Measurements from ENCODE around the gene ARID5B.

The ARID5B gene

DNA sequence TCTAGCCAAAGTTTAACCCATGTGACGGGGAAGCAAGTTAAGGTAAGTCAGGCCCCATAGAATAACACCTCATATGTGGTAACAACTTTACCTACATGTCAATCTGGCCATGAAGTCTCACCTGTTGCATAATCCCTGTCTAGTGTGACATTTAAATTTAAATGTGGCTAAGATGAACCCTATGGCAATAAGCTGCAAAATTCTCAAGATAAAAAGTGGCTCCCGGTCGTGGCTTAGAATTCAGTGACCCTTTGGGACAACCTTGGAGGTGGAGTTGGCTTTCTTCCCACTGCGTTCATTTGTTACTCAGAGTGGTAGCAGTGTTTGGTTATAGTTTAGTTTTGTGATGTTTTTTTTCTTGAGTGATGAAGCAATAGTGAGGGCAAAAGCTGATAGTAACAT lies 90.6 kb downstream of the ARID5B start:
- no peak for DNase-seq

DNA sequence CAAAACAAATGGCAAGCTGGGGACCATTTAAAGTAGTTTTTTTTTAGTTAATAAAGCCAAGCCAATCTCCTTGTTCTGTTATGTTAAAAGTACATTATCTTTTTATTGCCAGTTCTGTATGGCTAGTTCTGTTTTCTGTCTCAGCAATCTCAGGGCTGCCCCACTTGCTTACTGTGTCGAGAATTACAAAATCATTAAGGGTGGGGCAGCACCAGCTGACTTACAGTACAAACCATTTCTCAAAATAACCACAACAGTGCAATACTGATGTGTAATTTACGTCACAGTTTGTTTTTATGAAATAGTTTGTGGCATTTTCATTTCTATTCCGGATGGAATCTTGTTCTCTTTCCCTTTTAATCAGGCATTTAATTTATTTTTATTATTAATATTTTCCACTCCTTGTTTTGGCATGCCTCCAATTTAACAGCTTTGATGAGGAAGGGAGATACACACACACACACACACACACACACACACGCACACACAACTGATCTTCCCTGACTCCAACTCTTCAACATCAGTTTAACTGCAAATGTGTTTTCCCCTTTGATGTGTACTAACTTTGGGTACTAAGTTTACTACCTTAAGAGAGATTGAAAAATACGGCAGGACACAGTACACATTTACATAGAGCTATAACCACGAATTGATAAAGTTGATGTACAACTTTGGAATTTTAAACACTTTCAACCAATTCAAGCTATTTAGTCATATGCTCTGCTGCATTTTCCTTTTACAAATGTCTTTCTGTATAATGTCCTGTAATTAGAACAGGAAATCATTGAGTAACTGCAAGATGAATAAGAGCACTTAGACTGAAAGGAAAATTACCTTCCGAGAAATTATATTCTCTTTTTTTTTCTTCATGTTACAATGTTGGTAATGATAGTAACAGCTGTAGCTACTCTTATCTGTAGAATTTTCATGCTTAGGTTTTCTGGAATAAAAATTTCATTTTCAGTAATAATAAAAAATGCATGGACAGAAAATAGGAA lies 91.5 kb downstream of the ARID5B start:
- DNase-seq: no peak

DNA sequence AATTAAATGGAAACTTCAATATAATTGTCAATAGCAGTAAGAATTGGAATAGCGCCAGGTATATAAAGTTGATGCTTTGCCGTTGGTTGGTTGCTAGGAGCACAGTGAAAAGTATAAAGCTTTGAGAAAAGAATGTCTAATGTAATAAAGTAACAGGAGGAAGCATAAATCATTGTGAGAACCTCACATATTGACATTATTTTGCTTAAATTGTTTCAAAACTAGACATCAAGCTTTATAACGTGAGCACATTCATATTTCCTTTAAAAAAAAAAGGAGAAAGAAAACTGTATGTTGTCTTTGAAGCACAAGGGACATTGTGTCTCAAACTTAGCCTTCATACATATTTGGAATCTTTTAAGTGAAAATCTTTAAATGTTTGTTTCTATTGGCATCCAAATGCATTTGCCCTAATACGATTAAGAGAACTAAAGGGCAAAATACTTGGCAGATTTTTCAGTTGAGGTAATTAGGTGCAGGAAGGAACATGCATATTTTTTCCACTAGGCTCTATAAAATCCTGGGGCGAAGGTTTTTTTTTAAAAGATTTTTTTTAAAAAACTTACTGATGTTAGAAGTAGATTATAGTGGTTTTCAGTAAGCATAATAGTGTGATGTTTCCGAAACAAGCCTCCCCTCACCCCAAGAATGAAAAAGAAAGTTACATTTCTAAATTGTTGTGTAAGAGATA lies 92.4 kb downstream of the ARID5B start:
- no peak for DNase-seq

DNA sequence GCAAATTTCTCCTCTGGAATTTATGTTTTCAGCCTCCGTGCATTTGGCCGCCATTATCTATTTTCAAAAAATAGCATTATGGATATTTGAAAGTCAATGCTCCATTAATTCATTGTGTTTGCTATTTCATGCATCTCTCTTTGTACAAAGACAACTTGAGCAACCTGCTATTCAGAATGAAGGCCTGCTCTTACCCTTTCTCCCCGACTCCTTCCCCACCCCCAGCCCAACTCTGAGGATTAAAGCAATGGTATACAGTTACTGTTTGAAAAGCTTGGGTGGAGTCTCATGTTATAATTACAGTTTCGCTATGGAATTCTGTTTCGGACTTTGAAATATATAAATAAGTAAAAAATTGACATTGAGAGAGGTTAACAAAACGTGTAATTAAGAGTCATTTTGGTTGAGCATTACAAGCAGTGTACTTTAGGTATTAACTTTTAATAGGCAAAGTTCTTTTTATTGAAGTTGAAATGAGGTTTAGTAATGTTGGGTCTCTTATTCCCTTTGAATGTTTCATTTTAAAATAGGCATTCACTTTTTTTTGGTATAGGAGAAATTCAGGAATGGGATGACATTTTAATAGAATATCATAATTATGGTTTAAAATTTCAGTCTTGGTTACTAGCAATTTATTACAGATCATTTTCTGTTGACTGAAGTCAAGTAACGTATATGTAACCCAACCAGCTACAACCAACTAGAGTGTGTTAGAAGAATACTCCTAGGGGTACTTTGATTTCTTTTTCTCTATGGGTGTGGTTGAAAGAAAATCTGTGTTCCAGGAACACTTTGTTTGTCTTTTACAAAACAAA lies 93.1 kb downstream of the ARID5B start:
- no peak for DNase-seq

DNA sequence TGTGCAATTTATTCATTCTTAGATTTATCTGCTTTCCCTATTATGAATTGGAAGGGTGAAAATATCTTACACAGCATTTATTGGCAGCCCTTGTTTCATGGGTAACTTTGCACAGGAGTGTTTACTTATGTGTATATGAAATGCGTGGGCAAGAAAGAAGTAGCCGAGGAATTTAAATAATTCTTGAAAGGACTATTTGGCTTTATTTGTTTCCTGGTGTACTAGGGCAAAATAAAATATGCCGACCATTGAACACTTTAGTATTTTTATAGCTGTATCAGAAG lies 93.7 kb downstream of the ARID5B start:
- no peak for DNase-seq

DNA sequence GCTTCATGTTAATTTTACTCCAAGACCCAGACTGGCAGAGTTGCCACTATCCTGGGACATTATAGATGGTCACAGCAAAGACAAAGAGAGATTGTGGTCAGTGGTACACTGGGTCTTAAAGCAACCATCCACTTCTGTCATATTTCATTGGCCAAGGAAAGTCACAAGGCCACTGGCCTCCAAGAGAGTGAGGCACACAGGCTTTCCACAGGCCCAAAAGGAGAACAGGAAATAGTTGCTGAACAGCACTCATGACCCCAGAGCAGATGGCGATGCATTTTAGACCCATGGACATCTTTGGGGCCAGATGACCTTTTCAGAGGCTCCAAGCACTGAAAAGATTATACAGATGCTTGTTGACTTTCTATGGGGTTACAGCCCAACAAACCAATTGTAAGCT lies 97.4 kb downstream of the ARID5B start:
- DNase-seq: no peak

DNA sequence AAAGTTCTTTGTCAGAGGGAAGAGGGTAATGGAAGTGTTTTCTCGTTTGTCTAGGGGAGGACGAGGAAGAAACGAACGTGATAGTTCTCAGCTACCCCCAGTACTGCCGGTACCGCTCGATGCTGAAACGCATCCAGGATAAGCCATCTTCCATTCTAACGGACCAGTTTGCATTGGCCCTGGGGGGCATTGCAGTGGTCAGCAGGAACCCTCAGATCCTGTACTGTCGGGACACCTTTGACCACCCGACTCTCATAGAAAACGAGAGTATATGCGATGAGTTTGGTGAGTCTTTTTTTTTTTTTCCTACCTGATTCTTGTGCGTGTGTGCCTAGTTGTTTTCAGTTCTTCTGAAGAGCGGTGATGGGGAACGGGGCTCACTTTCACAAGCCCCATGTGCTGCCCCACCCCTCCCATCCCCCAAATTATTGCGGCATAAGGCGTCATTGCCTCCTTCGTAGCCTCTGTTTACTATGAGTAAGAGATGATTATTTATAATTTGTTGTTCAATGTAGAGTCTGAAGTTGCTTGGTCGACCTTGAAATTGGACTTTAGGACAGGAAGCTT lies 98.6 kb downstream of the ARID5B start:
- DNase-seq: no peak

DNA sequence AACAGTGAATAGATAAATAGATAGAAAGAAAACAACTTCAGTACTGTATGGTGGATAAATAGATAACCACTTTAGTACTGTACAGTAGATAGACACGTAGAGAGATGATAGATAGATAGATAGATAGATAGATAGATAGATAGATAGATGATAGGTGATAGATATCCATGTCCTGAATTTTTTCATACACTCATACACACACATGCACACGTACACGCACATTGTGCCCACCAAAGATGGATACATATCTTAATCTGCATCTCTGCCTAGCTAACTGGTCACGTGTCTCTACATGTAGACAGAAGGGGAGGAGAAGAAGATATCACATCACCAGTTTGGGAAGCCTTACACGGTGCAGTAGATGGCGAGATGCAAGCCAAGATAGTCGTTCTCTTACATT lies 99.2 kb downstream of the ARID5B start:
- no peak for DNase-seq

DNA sequence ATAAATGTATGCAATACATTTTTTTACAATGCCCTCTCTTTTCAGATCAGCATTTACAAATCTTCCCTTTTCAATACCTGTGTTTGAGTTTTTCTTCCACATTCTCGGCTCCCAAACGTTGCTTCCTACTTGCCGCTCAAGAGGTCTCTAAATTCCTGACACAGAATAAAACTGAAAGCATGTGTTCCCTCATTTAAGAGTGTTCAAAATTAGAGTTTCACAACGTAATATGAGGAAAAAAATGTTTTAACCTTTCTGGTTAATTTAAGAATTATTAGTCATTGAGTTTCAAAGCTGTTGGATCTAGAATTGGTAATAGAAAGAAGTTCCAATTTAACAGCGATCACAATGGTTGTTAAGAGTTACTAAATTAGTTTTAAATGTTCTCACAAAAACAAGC lies 100.4 kb downstream of the ARID5B start:
- DNase-seq: no peak

DNA sequence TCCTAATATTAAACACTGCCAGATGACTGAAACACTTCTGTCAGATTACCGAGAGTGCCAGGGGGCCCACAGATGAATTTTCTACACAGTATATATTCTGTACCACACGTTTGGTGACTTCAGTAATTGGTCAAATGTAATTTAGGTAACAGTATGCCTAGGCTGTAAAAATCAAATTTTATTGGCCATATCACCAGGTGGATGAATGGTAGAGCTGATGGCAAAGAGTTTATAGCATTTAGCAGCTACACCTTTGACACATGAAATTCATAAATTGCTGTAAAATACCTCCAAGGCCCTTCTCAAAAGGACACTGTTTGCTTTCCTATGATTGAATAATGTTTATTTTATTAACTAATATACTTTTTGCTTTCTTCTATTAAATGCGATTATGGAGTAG lies 101.3 kb downstream of the ARID5B start:
- no peak for DNase-seq

DNA sequence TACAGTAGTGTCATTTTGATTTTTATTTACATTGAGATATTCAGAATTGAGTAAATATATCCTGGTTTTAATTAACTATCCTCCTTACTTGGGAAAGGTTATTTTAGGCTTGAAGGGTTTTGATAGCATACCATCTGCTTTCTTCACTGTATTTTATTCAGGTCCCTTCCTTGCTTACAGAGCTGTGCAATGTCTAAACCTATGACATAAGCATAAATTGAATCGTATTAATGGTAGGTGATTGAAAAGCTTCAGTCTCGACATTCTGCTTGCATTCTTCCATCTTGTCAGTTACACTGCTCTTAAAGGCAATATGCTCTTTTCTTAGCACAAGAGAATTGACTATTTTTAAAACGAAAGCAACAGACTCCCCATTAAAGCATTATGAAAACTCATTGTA lies 102.5 kb downstream of the ARID5B start:
- DNase-seq: no peak

DNA sequence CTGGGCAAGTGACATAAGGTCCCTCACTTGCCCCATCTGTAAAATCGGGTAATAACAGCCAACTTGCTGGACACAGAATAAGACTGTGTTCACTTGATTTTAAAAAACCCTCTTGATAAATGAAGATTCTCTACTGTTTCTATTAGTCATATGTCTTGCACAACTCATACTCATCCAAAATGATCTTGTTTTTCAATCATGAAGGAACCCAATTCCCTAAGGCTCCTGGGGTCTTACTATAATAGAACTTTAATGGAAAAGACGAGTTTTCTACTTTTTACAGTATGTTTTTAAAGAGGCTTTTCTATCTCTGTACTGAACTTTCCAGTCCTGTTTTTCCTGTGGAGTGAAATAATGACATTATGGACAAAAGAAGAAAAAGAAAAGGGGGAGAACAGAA lies 103.8 kb downstream of the ARID5B start:
- DNase-seq: no peak

DNA sequence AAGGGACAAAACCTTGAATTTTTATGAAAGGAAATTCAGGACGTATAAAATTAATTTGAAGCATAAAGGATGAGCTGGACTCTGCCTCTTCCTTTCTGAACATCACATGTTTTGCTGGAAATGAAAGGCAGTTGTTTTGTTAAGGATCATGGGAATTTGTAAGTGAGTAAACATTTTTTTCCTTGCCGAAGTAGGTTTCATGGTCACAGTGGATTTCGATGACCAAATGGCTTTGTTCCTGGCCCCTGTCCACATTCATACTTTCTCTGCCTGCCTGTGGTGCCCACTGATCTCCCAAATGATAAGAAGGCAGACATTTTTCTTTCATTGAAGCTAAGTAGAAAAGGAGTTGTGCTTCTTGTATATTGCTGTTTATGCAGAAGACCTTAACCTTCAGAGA lies 104.2 kb downstream of the ARID5B start:
- no peak for DNase-seq

DNA sequence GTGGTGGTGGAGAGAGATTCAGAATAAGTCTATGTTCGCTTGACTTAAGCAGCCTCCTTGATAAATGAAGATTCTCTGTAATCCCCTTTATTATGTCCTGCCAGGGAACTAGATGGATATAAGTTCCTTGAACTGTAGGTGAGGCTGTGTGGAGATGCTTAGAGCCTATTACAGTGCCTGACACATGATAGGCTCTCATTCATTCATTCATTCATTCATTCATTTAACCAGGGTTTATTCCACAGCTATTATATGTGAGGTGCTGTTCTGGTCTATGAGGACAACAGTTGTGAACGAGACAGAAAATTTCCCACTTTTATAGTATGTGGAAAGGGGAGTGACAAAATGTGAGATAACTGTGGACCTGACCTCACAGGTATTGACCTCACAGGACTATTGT lies 105.6 kb downstream of the ARID5B start:
- DNase-seq: no peak

DNA sequence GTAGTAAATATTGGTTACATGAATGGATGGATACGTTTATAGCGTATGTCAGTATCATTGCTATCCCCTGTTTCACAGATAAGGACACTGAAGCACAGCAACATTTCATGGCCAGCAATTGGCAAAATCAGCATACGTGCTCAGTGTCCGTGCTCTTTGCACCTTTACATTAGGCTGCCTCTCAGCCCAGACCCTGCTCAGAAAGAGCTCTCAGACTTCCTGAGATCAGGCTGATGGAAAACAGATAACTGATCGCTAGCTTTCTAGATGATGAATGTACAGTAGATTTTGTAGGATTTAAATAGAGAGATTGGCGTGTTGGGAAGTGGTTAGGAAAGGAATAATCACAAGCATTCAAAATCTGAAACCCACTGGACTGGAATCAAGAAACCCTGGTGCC lies 106.7 kb downstream of the ARID5B start:
- DNase-seq: no peak

DNA sequence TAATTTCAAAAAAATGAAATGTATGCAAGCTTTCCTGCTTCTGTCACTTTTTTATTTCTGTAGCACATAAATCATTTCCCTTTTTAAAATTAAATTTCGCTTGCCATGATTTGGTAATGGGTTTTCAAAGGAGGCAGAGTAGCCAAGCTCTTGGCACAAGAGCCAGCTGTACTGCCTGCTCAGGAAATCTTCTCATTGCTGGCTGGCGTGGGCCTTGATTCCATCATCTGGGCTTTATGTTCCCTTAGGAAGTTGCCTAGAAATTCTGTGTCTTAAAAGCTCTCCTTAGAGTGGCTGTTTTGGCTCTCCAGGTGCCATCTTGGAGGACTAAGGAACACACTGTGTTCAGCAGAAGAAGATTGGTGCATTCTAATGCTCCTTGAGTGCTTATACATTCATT lies 107.4 kb downstream of the ARID5B start:
- no peak for DNase-seq

DNA sequence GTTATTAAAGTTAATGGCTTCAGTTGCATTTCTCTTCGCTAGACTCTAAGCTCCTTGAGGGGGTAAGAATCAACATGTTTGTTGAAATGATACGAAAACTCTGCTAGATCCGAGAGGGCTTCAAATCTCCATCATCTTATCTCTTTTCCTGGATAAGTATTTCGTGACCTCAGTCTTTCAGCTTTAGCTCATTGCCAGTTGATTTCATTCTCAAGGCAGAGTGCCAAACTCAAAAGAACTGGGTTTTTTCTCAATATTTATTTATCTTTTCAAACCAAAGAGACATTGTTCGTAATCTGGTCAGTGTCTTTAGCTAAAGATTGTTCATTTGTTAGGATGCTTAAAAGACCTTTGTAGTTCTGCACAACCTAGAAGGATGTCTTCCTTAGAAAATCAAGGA lies 108.9 kb downstream of the ARID5B start:
- DNase-seq: no peak

DNA sequence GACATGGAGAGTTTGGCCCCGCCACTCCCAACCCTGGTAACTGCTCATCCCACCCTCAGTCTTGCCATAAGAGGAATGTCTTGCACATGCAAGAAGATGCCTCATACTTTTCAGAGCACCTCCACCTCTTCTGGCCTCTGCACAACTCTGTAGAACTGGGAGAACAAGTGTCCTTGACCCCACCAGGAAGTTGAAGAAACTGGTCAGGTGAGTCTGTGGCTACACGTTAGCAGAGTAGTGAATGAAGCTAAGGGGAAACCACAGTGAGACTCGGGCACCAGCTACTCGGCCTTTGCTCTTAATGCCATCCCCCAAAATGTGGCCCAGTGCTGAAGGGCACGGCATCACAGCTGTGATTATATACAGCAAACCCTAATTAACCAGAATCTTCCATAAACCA lies 110.1 kb downstream of the ARID5B start:
- DNase-seq: no peak

DNA sequence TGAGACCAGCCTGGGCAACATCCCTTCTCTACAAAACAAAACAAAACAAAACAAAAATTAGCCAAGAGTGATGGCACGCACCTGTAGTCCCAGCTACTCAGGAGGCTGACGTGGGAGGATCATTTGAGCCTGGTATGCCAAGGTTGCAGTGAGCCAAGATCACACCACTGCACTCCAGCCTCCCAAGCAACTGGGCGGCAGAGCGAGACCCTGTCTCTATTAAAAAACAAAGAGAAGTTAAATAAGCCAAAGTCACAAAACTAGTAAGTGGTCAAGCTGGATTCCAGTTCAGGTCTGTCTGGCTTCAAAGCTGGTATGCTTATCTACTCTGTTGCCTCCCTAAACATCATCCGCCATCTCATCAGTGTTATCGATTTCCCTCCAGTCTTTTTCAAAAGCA lies 110.8 kb downstream of the ARID5B start:
- DNase-seq: no peak

DNA sequence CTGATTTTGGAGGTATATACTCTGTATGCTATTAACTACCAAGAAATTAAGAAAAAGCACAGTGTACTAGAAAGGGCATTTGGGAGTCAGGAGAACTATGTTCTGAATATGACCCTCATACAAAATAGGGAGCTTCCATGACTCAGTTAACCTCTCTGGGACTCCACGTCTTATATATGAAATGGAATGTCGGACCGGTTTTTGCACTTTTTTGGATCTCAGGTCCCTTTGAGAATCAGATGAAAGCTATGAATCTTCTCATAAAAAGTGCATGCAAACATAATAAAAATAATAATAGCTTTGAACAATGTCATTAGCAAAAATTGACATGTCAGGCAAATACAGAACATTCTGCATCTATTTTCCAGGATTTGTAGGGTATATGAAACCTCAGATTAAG lies 113.0 kb downstream of the ARID5B start:
- no peak for DNase-seq

DNA sequence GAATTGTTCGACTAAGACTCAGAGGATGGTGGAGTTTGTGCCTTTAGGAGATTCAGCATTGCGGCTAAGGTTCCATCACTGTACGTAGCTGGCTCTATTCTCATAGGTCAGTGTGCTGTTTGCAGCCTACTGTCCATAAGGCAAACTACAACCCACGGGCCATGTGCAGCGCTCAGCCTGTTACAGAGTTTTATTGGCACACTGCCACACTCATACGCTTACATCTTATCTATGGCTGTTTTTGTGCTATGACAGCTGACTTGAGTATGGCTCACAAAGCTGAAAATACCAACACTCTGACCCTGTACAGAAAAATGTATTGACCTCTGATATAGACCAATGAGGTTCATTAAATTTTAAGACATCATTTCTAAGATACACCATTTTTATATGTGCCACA lies 114.5 kb downstream of the ARID5B start:
- DNase-seq: no peak

DNA sequence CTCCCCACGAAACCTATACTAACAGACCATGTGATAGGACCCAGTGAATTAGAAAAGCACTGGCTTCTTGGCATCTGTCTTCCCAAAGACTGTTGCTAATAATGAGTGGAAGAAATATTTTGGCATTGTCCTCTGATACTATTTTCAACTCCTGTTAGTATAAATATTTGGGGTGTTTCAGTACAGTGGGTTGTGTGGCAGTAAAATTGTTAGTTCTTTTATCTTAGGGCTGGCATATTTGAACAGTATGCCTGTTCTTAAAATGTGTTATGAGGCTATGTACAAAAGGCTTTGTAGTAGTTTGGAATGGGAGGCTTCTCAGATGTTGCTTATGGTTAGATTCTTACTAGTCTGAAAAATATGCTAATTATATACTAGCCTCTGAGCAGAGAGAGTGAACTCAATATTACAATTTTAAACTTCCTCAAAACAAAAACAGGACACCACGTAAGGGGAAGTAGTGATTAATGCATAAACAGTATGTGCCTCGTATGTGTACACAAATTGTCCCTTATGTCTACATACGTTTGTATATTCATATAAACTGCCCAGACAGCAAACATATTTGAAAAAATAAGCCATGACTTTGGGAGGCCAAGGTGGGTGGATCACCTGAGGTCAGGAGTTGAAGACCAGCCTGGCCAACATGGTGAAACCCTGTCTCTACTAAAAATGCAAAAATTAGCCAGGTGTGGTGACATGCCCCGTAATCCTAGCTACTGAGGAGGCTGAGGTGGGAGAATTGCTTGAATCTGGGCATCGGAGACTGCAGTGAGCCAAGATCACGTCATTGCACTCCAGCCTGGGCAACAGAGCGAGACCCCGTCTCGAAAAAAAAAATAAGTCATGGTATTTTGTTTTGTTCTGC lies 115.4 kb downstream of the ARID5B start:
- DNase-seq: no peak

Measured in hippocampal formation (tissue), 2 donors.